Stimulated activated CD4-positive, alpha-beta T cell treated with anti-CD3 and anti-CD28 coated beads, Interleukin-12 subunit alpha, Interleukin-12 subunit beta, amount 100 ng/mL, for 48 hours (primary cell): ENCODE results near the gene PPIC.
A peak's percentile ranks its signal among the peaks of the same experiment; 100 is the strongest.
"Not testable (repeated sequence)": the region's sequence is repeated elsewhere in the genome, so short reads cannot be mapped to it uniquely, and the experiment has no call there.

ENCODE experiments used
- DNase-seq, 3 donors: peaks; one replicate each; pipeline ENCODE4 v3.0.0-alpha.2; 2020; ENCODE audit warnings: low read depth in 2 of 3, low spot score in 1 of 3

Gene PPIC

DNA sequence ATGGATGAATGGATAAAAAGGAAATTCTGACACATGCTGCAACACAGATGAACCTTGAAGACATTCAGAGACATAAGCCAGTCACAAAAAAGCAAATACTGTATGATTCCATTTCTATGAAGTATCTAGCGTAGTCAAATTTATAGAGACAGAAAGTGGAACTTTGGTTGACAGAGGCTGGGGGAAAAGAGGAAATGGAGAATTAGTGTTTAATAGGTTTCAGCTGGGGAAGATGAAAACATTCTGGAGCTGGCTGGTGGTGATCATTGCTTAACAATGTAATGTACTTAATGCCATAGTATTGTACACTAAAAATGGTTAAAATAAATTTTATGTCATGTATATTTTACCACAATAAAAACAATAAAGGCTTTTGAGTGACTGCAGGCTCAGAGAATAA is 24.2 kb downstream of the PPIC start:
- DNase-seq, result no peak

DNA sequence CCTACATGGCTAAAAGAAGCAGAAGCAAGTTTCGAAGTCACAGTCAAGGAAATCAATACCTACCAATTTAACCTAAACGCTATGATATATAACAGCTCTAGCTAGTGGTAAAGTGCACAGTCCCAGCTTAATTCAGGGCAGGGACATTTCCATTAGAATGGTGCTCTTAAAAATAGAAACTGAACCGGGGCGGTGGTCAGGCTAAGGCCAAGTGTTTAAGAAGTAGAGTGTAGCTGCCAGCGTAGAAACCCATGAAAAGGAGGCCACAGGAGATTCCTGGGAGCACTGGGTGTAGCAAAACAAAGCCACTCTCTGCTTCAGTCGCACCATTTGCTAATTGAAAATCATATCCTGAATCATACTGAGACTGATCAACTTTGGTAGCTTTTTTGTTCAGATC is 28.8 kb downstream of the PPIC start:
- no peak for DNase-seq

DNA sequence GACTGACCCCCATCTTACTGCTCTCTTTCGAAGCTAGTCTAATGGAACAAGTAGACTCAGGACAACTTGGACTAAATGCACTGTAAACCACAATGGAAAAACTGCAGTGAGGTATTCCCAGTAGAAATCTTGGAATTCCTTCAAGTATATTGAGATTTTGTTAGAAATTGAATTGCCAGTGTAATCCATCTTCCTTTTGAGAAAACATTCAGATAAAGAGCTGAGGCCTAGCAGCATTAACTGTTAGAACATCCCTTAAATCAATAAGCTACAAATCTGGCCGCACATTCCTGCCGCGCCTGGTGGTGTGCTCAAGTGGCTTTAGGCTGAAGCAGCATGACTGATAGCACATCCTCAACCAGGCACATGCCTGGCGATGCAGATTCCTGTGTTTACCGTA is 29.3 kb downstream of the PPIC start:
- DNase-seq, result no peak

DNA sequence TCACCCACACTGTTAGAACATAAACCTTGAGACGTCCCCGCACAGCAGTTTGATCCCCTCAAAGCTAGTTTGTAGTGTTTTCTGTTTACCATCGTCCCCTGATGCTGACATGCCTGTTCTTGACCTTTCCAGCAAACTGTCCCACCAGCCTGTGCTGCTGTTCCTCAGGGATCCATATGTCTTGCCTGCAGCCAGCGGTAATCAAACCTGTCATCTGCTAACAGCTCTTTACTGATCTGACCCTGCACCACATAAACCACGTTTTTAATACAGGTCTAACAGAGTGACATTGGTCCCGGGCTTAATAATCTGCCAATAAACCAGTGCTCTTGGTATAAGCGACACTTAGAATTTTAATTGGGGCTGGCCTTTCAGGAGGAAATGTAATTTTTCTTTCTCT is 34.7 kb downstream of the PPIC start:
- no peak for DNase-seq

DNA sequence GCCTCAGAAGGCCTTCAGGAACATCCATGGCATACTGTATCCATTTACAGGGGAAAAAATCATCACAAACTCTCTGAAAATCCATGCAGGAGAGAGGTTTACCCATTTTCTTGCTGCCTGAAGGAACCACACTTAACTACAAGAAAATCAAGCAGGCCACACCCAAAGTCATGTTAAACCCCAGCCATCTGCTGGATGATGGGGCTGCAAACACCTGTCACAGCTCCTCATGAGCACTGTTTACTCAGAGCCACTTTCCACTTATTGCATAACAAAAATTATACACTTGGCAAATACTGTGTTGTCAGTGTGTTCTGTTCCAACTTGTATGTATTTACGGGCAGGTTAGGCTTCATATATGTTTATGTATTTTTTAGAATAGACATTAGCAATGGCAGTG is 35.8 kb downstream of the PPIC start:
- DNase-seq, result no peak

DNA sequence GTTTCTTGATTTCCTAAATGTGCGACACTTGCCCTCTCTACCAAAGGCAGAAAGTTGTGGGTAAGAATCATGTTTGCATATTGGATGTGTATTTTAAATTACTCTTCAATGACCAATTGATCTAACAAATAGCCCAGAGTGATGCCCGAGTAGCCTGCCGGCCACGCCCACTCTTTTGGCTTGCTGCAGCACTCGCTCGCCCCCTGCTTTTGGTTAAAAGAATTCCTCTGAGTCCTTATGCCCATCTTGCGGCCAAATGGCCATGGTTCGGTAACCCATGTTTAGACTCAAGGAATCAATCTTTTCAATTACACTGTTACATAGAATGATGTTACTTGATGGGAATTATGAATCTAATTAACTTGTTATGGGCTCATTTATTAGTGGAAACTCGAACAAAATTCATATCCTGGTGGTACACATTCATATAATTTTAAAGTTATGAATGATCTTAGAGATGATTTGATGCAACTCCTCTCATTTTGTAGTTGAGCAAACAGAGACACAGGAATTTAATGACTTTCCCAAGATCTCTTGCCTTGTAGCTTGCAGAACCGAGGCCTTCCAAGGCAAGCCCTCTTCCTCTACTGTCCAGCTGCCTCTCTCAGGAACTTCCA is 36.5 kb downstream of the PPIC start:
- peak in 2 of 3 donors; percentile 14 to 25 for DNase-seq

DNA sequence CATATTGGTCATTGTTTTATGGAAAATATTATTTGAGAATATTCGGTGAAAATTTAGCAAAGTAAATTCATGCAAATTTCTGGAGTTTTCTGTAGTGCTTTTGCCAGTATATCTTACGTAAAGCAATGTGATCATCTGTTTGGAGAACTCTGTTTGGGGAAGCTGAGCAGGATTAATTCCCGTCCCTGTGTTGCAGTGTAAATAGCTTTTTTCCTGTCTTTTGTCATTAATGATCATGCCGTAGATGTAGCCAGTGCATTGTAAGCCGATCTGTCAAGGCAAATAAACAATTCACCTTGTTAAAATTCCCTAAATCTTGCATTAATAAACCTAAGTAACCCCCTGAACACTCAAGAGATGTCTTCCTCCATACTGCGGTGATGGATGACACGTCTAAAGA is 39.2 kb downstream of the PPIC start:
- no peak for DNase-seq

DNA sequence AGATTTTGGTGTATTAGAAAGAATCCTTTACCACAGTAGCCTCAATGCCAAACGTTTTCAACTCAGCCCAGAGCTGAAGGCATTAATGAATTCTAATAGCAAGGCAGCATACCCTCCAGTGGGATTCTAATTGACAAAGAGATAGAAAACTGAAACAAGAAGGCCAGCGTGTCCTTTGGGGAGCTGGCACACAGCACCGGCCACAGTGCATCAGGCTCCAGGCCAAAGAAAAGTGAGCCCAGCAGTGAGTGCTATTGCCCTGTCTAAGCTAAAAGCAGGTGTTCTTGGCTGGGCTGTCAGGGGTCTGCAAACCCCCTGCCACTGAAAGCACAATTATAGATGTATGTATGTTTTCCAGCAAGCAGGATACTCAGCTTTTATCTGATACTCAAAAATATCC is 40.4 kb downstream of the PPIC start:
- no peak for DNase-seq

DNA sequence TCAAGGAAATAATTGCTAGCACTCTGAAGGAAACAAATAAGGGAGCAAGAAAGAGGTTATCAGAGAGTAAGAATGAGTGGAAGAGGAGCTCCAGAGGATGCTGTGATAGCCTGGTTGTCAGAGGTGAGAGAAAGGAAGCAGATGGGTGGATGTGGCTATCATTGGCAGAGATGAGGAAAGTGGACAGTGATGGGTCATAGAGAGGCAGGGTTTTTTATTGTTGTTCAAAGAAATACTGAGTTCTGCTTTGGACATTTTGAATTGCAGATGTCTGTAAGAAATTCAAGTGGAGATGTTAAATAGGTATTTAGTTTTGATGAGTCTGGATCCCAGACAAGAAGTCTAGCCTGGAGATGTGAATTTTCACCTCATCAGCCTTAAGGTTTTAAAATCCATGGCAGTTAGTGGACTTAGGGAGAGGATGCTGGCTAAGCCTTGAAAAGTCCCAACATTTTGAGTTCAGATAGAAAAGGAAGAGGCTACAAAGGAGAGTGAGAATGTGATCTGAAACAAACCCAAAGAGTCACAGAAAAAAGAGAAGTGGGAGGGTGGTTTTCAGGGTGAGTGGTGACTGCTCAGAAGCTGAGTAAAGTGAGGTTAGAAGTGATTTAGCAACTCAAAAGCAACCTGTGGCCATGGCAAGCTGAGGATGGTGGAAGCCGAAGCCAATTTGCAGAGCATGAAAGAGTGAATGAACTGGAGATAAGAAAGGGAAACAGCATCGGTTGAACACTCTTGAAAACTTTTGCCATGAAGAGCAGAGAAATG is 50.4 kb downstream of the PPIC start:
- no peak for DNase-seq

DNA sequence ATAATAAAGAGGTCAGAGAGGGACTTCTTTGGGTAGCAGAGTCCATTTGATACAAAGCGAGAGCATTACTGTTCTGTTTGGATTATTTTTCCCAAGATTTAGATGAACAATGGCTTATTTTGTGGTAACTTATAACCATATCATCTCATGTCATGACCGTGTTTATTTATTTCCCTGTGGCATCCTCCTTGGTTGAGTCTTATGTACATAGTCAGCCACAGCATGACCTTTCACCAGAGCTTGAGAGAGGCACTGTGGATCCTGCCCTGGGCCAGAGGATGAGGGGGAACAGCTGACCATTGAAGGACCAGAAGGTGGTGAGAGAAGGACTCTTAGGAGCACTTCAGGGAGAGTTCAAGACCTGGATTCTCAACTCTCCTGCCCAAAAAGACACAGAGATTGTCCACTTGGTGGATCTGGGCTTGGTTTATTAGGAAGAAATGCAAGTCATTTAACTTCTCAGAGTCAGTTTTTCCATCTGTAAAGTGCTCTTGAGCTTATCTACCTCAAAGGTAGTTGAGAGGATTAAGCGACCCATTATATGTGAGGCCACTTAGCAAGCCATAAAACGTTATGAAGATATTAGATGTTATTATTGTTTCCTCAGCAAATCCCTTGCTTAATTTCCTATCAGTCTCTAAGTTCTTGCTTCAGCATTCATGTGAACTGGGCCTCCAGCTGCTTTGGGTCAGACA is 51.4 kb downstream of the PPIC start:
- no peak for DNase-seq

DNA sequence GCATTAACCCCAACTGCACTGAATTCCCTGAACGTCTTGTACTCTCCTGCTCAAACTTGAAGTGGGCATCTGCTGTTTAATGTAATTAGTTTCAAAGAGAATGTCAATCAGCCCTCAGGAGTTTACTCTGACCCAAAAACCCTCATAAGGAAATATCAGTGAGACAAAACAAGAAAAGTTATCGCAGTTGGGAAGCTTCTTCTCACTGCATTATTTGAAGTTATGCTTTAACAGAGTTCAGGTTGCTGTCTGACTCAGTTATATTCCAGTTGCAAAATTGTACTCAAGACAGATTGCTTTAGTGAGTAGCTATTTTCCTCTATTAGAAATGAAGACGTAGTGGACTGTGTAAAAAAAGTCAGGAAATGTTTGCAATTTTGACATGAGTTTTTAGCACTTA is 52.1 kb downstream of the PPIC start:
- DNase-seq, result no peak

DNA sequence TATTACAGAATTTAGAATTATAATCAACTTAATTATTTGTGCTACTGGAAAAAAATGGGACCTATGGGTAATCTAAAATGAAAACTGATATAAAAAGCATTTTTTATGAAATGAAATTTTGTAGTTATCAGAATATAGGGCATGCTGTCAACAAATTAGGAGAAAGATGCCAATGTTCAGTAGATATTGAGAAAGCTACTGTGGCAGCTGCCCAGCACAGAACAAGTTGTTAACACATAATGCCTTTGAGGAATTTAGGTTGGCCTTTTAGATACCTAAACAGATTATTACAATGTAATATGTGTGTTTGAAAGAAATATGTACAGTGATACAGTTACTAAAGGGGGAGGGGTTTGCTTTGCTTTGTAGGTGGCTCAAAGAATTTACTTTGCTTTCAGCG is 54.1 kb downstream of the PPIC start:
- no peak for DNase-seq

DNA sequence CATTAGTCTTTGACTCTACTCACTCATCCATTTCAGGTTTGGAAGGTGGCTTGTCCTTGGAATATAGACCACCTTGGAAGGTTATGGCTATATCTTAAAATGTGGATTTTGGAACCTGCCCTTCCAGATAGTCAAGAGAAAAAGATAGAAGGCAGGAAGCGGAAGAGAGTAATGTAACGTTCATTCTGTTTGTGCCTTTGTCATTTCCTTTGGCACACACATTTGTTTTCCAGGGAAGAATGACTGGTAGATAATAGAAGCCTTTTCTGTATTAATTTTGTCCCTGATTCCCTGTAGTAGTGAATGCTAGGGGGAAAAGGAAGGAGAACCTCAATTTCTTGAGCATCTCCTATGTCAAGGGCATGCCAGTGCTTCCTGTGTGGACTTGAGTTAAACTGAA is 54.7 kb downstream of the PPIC start:
- no peak for DNase-seq

DNA sequence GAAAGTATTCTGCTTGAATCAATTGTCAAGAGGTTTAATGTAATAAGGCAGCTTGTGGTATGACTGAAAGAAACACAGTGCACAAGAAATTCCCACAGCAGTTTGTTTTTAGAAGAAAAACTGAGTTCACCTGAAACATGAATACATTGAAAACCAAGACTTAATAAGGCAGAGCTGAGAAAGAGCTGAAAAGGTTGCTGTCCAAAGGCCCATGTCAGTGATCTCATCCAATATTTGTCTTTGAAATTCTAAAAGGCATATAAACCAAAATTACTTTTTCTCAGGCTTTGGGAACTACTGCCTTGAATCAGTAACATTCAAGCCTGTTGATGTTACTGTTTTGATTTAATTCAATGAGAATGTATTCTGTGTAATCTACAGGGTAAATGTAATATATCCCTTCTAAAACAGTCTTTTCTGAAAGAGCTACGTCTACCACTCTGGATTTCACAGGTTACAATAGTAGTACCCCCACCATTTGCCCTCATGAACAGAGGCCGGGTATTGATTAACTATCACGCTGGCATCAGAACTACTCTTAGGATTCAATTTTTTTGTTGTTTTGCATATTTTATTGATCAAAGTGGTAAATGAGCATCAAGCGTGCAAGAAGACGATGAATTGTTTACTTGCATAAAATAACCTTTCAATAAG is 57.8 kb downstream of the PPIC start:
- no peak for DNase-seq

DNA sequence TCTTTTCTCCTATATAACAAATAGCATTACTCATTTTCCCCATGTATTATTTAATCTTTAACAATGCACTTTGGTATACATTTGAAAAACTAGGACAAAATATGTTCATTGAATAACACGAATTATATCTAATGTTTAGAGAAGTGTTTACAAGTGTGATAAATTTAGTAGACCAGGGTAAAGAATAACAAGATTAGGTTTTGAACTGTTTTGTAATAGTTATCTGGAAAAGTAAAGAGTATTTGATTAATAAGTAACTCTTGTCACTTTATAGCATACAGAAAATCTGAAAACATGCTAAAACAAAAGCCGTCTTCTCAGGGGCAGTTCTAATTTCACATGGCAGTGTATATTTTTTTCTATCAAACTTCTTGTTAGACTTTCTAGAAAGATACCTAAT is 58.5 kb downstream of the PPIC start:
- DNase-seq, result no peak

DNA sequence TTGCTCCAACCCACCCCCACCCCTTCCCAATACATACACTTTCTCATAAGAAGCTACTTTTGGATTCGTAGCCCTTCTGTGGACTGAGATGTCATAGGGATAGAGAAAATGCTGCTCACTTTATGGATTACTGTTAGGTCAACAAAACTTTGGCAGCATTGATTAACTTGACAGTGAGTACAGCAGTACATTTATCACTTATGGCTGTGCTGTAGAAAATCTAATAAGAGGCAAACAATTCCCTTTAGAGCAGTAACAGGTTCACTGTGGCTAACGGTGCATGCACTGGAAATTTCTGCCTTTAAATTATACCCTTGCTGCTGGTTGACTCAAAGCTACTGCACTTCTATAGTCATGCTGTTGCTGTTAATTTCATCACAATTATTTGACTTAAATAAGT is 59.2 kb downstream of the PPIC start:
- DNase-seq, result no peak

DNA sequence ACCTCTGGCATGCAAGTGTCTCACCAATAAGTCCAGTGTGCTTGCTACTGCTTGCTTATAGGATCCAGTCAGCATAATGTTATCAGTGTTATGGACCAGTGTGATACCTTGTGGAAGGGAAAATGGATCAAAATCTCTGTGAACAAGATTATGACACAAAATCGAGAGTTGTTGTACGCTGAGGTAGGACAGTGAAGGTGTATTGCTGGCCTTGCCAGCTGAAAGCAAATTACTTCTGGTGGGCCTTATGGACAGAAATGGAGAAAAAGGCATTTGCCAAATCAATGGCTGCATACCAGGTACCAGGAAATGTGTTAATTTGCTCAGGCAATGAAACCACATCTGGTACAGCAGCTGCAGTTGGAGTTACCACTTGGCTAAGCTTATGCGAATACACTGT is 62.3 kb downstream of the PPIC start:
- DNase-seq, result not testable (repeated sequence)

DNA sequence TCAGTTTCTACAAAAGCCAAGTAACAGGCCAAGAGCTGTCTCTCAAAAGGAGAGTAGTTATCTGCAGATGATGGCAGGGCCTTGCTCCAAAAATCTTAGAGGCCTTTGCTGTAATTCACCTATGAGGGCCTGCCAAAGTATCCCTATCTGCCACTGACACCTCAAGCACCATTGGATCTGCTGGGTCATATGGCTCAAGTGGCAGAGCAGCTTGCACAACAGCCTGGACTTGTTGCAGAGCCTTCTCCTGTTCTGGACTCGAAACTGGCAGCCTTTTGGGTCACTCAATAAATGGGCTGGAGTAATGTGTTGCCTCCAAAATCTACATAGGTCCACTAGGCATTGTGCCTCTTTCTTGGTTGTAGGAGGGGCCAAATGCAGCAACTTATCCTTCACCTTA is 62.8 kb downstream of the PPIC start:
- DNase-seq, result not testable (repeated sequence)
